ENCODE data around the gene CDK5RAP2.

GRCh38 chr9:120432600-120432999 lies 147.4 kb downstream of the CDK5RAP2 start:
- TF ChIP-seq POLR2A (IDR thresholded peaks at IDR 0.05) (no peak), POLR2AphosphoS5 (IDR thresholded peaks at IDR 0.05) (no peak)

Data from spleen (tissue), 3 donors.